IgD-negative memory B cell (primary cell): ENCODE measurements around the gene VWA2. TPM values are rescaled to one million over a fixed set of nuclear protein-coding genes. Genes with fewer than 3 reads are reported as not detected.

Source experiments
- H3K27ac Mint-ChIP-seq, 3 donors: one replicate each; pipeline ENCODE4 v1.8.0; 2020 to 2022; ENCODE audit warnings: mild to moderate bottlenecking in 3 of 3, mixed read lengths in 3 of 3, moderate library complexity in 1 of 3
- H3K27me3 Mint-ChIP-seq: one replicate; pipeline ENCODE4 v1.8.0; 2021; ENCODE audit warnings: mixed read lengths
- H3K36me3 Mint-ChIP-seq: one replicate; pipeline ENCODE4 v1.8.0; 2020; ENCODE audit warnings: mild to moderate bottlenecking, mixed read lengths
- H3K4me1 Mint-ChIP-seq, 3 donors: one replicate each; pipeline ENCODE4 v1.8.0; 2020 to 2022; ENCODE audit warnings: mixed read lengths in 3 of 3, mild to moderate bottlenecking in 1 of 3
- H3K4me3 Mint-ChIP-seq, 4 donors: one replicate each; pipeline ENCODE4 v1.8.0; 2020 to 2022; ENCODE audit warnings: mild to moderate bottlenecking in 4 of 4, mixed read lengths in 4 of 4, moderate library complexity in 3 of 4
- H3K9me3 Mint-ChIP-seq, 3 donors: one replicate each; pipeline ENCODE4 v1.8.0; 2020 to 2021; ENCODE audit warnings: mixed read lengths in 3 of 3, mild to moderate bottlenecking in 1 of 3
- polyA plus RNA-seq: library from polyadenylated mRNA; unstranded; fragments of 300-500 nt; fragmentation: Illumina TruSeq; gene quantifications from one replicate; pipeline ENCODE4 v1.2.3, GENCODE V29; 2021

Gene VWA2
- polyA plus RNA-seq, 1 donor from 2014 or later, result not detected

GRCh38 chr10:114305521-114305925 lies 66.5 kb downstream of the VWA2 start:
- Mint-ChIP-seq H3K27ac (no peak overlapping the region), H3K9me3 (no peaks in the 10 kb centered on the region), H3K4me1 (peaks cover 0 to 11% (median 7%) of the 10 kb centered on the region in 3 donors), H3K4me3 (peak overlapping the region in 2 of 4 donors; percentile 94 to 96), H3K36me3 (peaks cover 4% of the 10 kb centered on the region), H3K27me3 (no peaks in the 10 kb centered on the region)

- Mint-ChIP-seq H3K9me3 (no peaks in the 10 kb centered on the region), H3K36me3 (peaks cover 2% of the 10 kb centered on the region), H3K4me3 (peak overlapping the region in 1 of 4 donors; percentile 57), H3K27me3 (no peaks in the 10 kb centered on the region), H3K4me1 (peaks cover 0 to 11% (median 7%) of the 10 kb centered on the region in 3 donors), H3K27ac (no peak overlapping the region)
These were observed 67.3 kb downstream of the VWA2 start for GRCh38 chr10:114306116-114306973.

- peaks cover 0 to 11% (median 7%) of the 10 kb centered on the region in 3 donors for H3K4me1 Mint-ChIP-seq
- H3K36me3 Mint-ChIP-seq, result no peaks in the 10 kb centered on the region
- H3K27me3 Mint-ChIP-seq, result no peaks in the 10 kb centered on the region
- no peak overlapping the region for H3K27ac Mint-ChIP-seq
- peak overlapping the region in 2 of 4 donors; percentile 5 to 10 for H3K4me3 Mint-ChIP-seq
- no peaks in the 10 kb centered on the region for H3K9me3 Mint-ChIP-seq
These were observed 68.7 kb downstream of the VWA2 start for GRCh38 chr10:114307731-114308130.

- H3K4me1 Mint-ChIP-seq, result peaks cover 0 to 9% (median 7%) of the 10 kb centered on the region in 3 donors
- no peaks in the 10 kb centered on the region for H3K9me3 Mint-ChIP-seq
- H3K27me3 Mint-ChIP-seq, result no peaks in the 10 kb centered on the region
- no peak overlapping the region for H3K27ac Mint-ChIP-seq
- H3K36me3 Mint-ChIP-seq, result no peaks in the 10 kb centered on the region
- no peak overlapping the region for H3K4me3 Mint-ChIP-seq
These were observed 69.7 kb downstream of the VWA2 start for GRCh38 chr10:114308531-114309363.

GRCh38 chr10:114309364-114309651 lies 70.3 kb downstream of the VWA2 start:
- peaks cover 0 to 4% (median under 1%) of the 10 kb centered on the region in 3 donors for H3K4me1 Mint-ChIP-seq
- H3K27ac Mint-ChIP-seq, result no peak overlapping the region
- H3K27me3 Mint-ChIP-seq, result no peaks in the 10 kb centered on the region
- peak overlapping the region in 1 of 4 donors; percentile 8 for H3K4me3 Mint-ChIP-seq
- peaks cover 2% of the 10 kb centered on the region for H3K36me3 Mint-ChIP-seq
- H3K9me3 Mint-ChIP-seq, result no peaks in the 10 kb centered on the region

GRCh38 chr10:114310346-114310745 lies 71.3 kb downstream of the VWA2 start:
- Mint-ChIP-seq H3K36me3 (peaks cover 2% of the 10 kb centered on the region), H3K9me3 (no peaks in the 10 kb centered on the region), H3K4me1 (peaks cover 0 to 2% (median 0%) of the 10 kb centered on the region in 3 donors), H3K27ac (no peak overlapping the region), H3K27me3 (no peaks in the 10 kb centered on the region), H3K4me3 (no peak overlapping the region)

DNA sequence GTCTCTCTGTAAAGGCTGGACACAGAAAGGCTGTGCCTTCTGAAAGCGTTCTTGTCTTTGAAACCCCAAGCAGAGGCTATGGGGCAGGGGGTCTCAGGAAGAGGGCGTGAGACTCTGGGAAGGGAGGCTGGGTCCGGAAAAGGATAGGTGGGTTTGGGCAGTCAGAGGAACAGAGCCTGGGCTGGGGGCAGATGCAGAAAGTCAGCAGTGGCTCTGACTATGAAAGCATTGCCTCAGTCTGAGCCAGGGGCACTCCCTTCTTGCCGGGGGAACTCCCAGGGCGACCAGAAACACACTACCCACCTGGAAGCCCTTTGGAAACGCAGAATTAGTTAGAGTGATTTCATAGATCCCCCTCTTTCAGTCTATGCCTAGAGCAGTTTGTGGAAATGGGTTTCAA lies 72.0 kb downstream of the VWA2 start:
- no peaks in the 10 kb centered on the region for H3K9me3 Mint-ChIP-seq
- H3K27me3 Mint-ChIP-seq, result no peaks in the 10 kb centered on the region
- no peak overlapping the region for H3K4me3 Mint-ChIP-seq
- H3K4me1 Mint-ChIP-seq, result peaks cover 0 to 2% (median 0%) of the 10 kb centered on the region in 3 donors
- H3K36me3 Mint-ChIP-seq, result peaks cover 2% of the 10 kb centered on the region
- H3K27ac Mint-ChIP-seq, result no peak overlapping the region

DNA sequence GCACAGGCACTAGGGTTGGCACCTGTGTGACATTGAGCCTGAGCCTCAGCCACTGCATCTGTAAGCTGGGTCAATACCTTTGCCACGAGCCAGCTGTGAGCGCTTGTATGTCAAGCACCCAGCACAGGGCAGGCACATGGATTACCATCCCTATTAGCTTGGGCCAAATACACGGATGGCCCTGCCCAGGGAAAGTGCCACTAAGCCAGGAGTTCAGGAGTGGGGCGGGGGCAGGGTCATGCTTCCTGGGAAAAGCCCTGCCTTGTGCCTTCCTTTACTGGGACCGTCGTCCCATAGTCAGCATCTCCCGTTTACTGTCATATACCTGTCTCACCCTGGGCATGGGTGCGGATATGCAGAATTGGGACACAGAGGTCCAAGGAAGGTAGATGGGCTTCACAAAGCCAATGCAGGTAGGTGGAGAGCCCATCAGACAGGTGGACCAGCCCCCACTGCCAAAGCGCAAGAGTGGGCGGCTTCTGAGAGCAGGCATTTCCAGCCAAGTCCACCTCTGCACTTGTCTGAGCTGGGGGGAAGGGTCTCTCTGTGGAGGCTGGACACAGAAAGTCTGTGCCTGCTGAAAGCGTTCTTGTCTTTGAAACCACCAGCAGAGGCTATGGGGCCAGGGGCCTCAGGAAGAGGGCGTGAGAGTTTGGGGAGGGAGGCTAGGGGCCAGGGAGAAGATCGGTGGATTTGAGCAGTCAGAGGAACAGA lies 72.6 kb downstream of the VWA2 start:
- Mint-ChIP-seq H3K27ac (no peak overlapping the region), H3K36me3 (peaks cover 2% of the 10 kb centered on the region), H3K27me3 (no peaks in the 10 kb centered on the region), H3K4me3 (no peak overlapping the region), H3K9me3 (no peaks in the 10 kb centered on the region), H3K4me1 (peaks cover 0 to 2% (median 0%) of the 10 kb centered on the region in 3 donors)

DNA sequence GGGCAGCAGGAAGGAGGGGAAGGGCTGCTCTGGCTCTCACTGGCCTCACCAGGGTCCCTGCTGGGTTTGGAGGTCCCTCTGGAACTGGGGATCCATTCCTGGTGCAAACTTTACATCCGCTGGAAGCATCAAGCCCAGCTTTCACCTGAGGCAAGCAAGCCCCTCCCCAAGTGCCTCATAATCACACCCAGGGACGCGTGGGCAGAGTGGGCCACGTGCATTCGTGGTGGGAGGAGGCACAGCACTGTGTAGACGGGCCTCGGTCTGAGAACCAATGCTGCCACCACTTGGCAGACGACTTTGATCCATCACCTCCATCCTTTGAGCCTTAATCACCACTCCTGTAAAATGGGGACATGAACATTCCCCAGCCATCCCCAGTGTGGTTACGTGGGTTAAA lies 74.1 kb downstream of the VWA2 start:
- no peaks in the 10 kb centered on the region for H3K4me1 Mint-ChIP-seq
- no peaks in the 10 kb centered on the region for H3K27me3 Mint-ChIP-seq
- no peak overlapping the region for H3K4me3 Mint-ChIP-seq
- H3K9me3 Mint-ChIP-seq, result peaks cover 0 to 2% (median 0%) of the 10 kb centered on the region in 3 donors
- no peak overlapping the region for H3K27ac Mint-ChIP-seq
- H3K36me3 Mint-ChIP-seq, result peaks cover 4% of the 10 kb centered on the region

- Mint-ChIP-seq H3K4me1 (no peaks in the 10 kb centered on the region), H3K27ac (no peak overlapping the region), H3K27me3 (no peaks in the 10 kb centered on the region), H3K9me3 (peaks cover 0 to 2% (median 0%) of the 10 kb centered on the region in 3 donors), H3K4me3 (no peak overlapping the region), H3K36me3 (peaks cover 5% of the 10 kb centered on the region)
These were observed 74.8 kb downstream of the VWA2 start for GRCh38 chr10:114313866-114314265.

- Mint-ChIP-seq H3K9me3 (peaks cover 0 to 4% (median 0%) of the 10 kb centered on the region in 3 donors), H3K27me3 (no peaks in the 10 kb centered on the region), H3K27ac (no peak overlapping the region), H3K36me3 (peaks cover 5% of the 10 kb centered on the region), H3K4me3 (no peak overlapping the region), H3K4me1 (no peaks in the 10 kb centered on the region)
These were observed 76.7 kb downstream of the VWA2 start for GRCh38 chr10:114315566-114316420.

- Mint-ChIP-seq H3K36me3 (peaks cover 5% of the 10 kb centered on the region), H3K27me3 (no peaks in the 10 kb centered on the region), H3K4me1 (no peaks in the 10 kb centered on the region), H3K27ac (no peak overlapping the region), H3K4me3 (no peak overlapping the region), H3K9me3 (peaks cover 0 to 4% (median 0%) of the 10 kb centered on the region in 3 donors)
These were observed 77.7 kb downstream of the VWA2 start for GRCh38 chr10:114316744-114317143.

GRCh38 chr10:114319406-114320248 lies 80.6 kb downstream of the VWA2 start:
- Mint-ChIP-seq H3K27ac (peak overlapping the region in 1 of 3 donors; percentile 57), H3K4me3 (peak overlapping the region in 1 of 4 donors; percentile 54), H3K27me3 (peaks cover 2% of the 10 kb centered on the region)

More at GRCh38 chr10:114319406-114320248, 80.6 kb downstream of the VWA2 start:
- peaks cover 3% of the 10 kb centered on the region for H3K36me3 Mint-ChIP-seq
- peaks cover 0 to 6% (median 1%) of the 10 kb centered on the region in 3 donors for H3K9me3 Mint-ChIP-seq
- H3K4me1 Mint-ChIP-seq, result no peaks in the 10 kb centered on the region
